K562 (cell line): Measurements from ENCODE around the gene SDSL. TPM values are rescaled to one million over a fixed set of nuclear protein-coding genes. Genes with fewer than 3 reads are reported as not detected.

Experiments
- ATAC-seq: fragments of 200-7000 bp; cut with Tn5 transposase; 3 replicates; pipeline ENCODE4 v1.9.1; 2020; ENCODE audit warnings: moderate library complexity
- BruUV-seq: library from RNA; stranded (reverse); fragments of 400-500 nt; replicated peaks from 2 replicates; lab custom pipeline; 2021; lab: Mats Ljungman, UMichigan
- CTCF ChIA-PET: fragments of 300-600 bp; formaldehyde crosslinking; extraction: SDS; loops from one replicate; lab custom pipeline; 2021; ENCODE audit warnings: low intra/inter-chr PET ratio; lab: Yijun Ruan, JAX
- POLR2A ChIA-PET: fragments of 300-600, 350-650 bp; sonication (Branson Sonifier 250); formaldehyde crosslinking; extraction: SDS; loops from one replicate; lab custom pipeline; 2021; ENCODE audit warnings: antibody characterized with exemption, inconsistent platforms; lab: Yijun Ruan, JAX
- DNase-seq, 4 experiments: peaks; one replicate each; pipeline versions ENCODE4 v3.0.0 to v3.0.0-alpha.2; 2011 to 2018; ENCODE audit warnings: low spot score in 3 of 4, mixed read lengths in 3 of 4; ENCODE audit errors: extremely low read depth in 1 of 4
- FAIRE-seq: peaks from 2 replicates; lab custom pipeline; 2011; peaks lifted over from hg19 to GRCh38; lab: Jason Lieb, UNC
- H2AFZ ChIP-seq: 2 replicates; pipeline ENCODE4 v1.6.0; 2011; ENCODE audit warnings: low read depth, low read length, control low read depth, inconsistent platforms
- H3K27ac ChIP-seq: fragments of 200-600 bp; 3 replicates; pipeline ENCODE4 v1.8.0; 2011; ENCODE audit warnings: low read depth, mild to moderate bottlenecking, control low read depth, inconsistent platforms, low read length, moderate library complexity, mixed read lengths; ENCODE audit errors: extremely low read depth
- H3K27me3 ChIP-seq, 2 experiments: fragments of 300-600 bp in 1 of 2; 2 replicates in 1 of 2; 3 replicates in 1 of 2; pipeline versions ENCODE4 v1.6.0 to v1.8.0; 2011; ENCODE audit warnings: inconsistent platforms in 2 of 2, low read length in 2 of 2, mild to moderate bottlenecking in 1 of 2, mixed read lengths in 1 of 2, moderate library complexity in 1 of 2; ENCODE audit not compliant: control insufficient read depth in 2 of 2, insufficient read depth in 2 of 2
- H3K36me3 ChIP-seq: fragments of 300-600 bp; 3 replicates; pipeline ENCODE4 v1.8.0; 2011; ENCODE audit warnings: mild to moderate bottlenecking, low read length, inconsistent platforms; ENCODE audit not compliant: control insufficient read depth, insufficient read depth
- H3K4me1 ChIP-seq, 2 experiments: fragments of 200-600 bp in 1 of 2; replicated peaks in 1 of 2; 2 replicates in 1 of 2; 3 replicates in 1 of 2; pipeline versions ENCODE4 v1.5.1 to v1.8.0; 2011; ENCODE audit warnings: inconsistent platforms in 2 of 2, low read length in 2 of 2, mild to moderate bottlenecking in 1 of 2, mixed read lengths in 1 of 2, moderate library complexity in 1 of 2; ENCODE audit not compliant: control insufficient read depth in 2 of 2, insufficient read depth in 2 of 2
- H3K4me2 ChIP-seq: 2 replicates; pipeline ENCODE4 v1.6.1; 2011; ENCODE audit warnings: low read length, control low read depth, inconsistent platforms, mixed read lengths; ENCODE audit not compliant: insufficient read depth
- H3K4me3 ChIP-seq: fragments of 200-600 bp; sonication (generic), shearing (Covaris generic); 2 replicates; pipeline ENCODE4 v1.5.1; 2016; ENCODE audit warnings: control low read depth, inconsistent platforms
- H3K79me2 ChIP-seq: fragments of 200-600 bp; 3 replicates; pipeline ENCODE4 v1.8.0; 2011; ENCODE audit warnings: low read length, inconsistent platforms; ENCODE audit not compliant: control insufficient read depth, insufficient read depth
- H3K9ac ChIP-seq, 2 experiments: 2 replicates each; pipeline versions ENCODE4 v1.6.0 to v1.6.1; 2011; ENCODE audit warnings: low read depth in 2 of 2, low read length in 2 of 2, control low read depth in 1 of 2, inconsistent platforms in 1 of 2, mild to moderate bottlenecking in 1 of 2, mixed read lengths in 1 of 2; ENCODE audit not compliant: insufficient read depth in 1 of 2
- H3K9me1 ChIP-seq: one replicate; pipeline ENCODE4 v1.6.0; 2011; ENCODE audit warnings: inconsistent platforms, mild to moderate bottlenecking, low read length, moderate library complexity; ENCODE audit not compliant: control insufficient read depth, insufficient read depth
- H3K9me3 ChIP-seq: replicated peaks from 2 replicates; pipeline ENCODE4 v1.5.1; 2011; ENCODE audit warnings: low read depth, low read length, inconsistent platforms; ENCODE audit not compliant: control insufficient read depth, insufficient read depth
- H4K20me1 ChIP-seq: replicated peaks from 2 replicates; pipeline ENCODE4 v1.6.1; 2011; ENCODE audit warnings: low read length, inconsistent platforms, mixed read lengths; ENCODE audit not compliant: control insufficient read depth, insufficient read depth
- ADNP ChIP-seq: fragments of 200-800 bp; sonication (Bioruptor generic); IDR thresholded peaks from 2 replicates; pipeline ENCODE4 v1.6.1; 2016; ENCODE audit warnings: missing genetic modification characterization, missing compliant biosample characterization
- BCOR ChIP-seq: fragments of 450-650 bp; IDR thresholded peaks from 2 replicates; pipeline ENCODE4 v1.6.1; 2016
- BMI1 ChIP-seq: fragments of 150-350 bp; IDR thresholded peaks from 2 replicates; pipeline ENCODE4 v1.6.1; 2014; ENCODE audit warnings: low read length
- CBX3 ChIP-seq, 2 experiments: IDR thresholded peaks; 1 replicate in 1 of 2; 2 replicates in 1 of 2; pipeline ENCODE4 v1.6.1; 2012; ENCODE audit warnings: inconsistent platforms in 2 of 2, low read length in 2 of 2, borderline replicate concordance in 1 of 2, control low read depth in 1 of 2
- ETV5 ChIP-seq: sonication (generic); formaldehyde crosslinking; IDR thresholded peaks from 2 replicates; pipeline ENCODE4 v1.4.0; 2020; ENCODE audit warnings: low read depth, mild to moderate bottlenecking, missing genetic modification reagents
- HDAC2 ChIP-seq: fragments of 450-650 bp; IDR thresholded peaks from 2 replicates; pipeline ENCODE4 v1.6.1; 2016; ENCODE audit warnings: mild to moderate bottlenecking
- KDM1A ChIP-seq, 2 experiments: fragments of 450-650 bp; IDR thresholded peaks; 2 replicates each; pipeline ENCODE4 v1.6.1; 2016; ENCODE audit warnings: mild to moderate bottlenecking in 2 of 2
- L3MBTL2 ChIP-seq: fragments of 450-650 bp; IDR thresholded peaks from 2 replicates; pipeline ENCODE4 v1.6.1; 2016; ENCODE audit warnings: mild to moderate bottlenecking, moderate library complexity
- PTBP1 ChIP-seq: fragments of 200-400 bp; formaldehyde crosslinking; IDR thresholded peaks from 2 replicates; pipeline ENCODE4 v1.6.1; 2017; ENCODE audit warnings: low read depth, low read length
- RAD21 ChIP-seq, 2 experiments: fragments of 250-450 bp in 1 of 2; fragments of 450-650 bp in 1 of 2; sonication (Bioruptor Pico) in 1 of 2; formaldehyde crosslinking in 1 of 2; IDR thresholded peaks in 1 of 2; conservative IDR thresholded peaks in 1 of 2; 2 replicates each; pipeline versions ENCODE4 v1.4.0 to v1.8.0; 2020 to 2022; ENCODE audit warnings: mild to moderate bottlenecking in 2 of 2, moderate library complexity in 1 of 2
- RBM25 ChIP-seq: fragments of 200-400 bp; formaldehyde crosslinking; IDR thresholded peaks from 2 replicates; pipeline ENCODE4 v1.6.1; 2018; ENCODE audit warnings: low read length, low read depth, moderate library complexity; ENCODE audit not compliant: severe bottlenecking
- RCOR1 ChIP-seq, 2 experiments: IDR thresholded peaks; 2 replicates each; pipeline ENCODE4 v1.6.1; 2012; ENCODE audit warnings: low read depth in 2 of 2, low read length in 2 of 2, borderline replicate concordance in 1 of 2, improper control_type of control experiment in 1 of 2
- SMAD3 ChIP-seq: fragments of 450-650 bp; formaldehyde crosslinking; conservative IDR thresholded peaks from 2 replicates; pipeline ENCODE4 v1.4.0; 2020; ENCODE audit warnings: mild to moderate bottlenecking
- SMARCA5 ChIP-seq: fragments of 450-650 bp; IDR thresholded peaks from 2 replicates; pipeline ENCODE4 v1.6.1; 2016
- SPI1 ChIP-seq: IDR thresholded peaks from 2 replicates; pipeline ENCODE4 v1.6.1; 2011; ENCODE audit warnings: low read depth, low read length, control low read depth, borderline replicate concordance
- TAF15 ChIP-seq: fragments of 200-400 bp; formaldehyde crosslinking; IDR thresholded peaks from 2 replicates; pipeline ENCODE4 v1.6.1; 2017; ENCODE audit warnings: mild to moderate bottlenecking, low read depth, low read length, moderate library complexity
- ZBTB1 ChIP-seq: sonication (generic); formaldehyde crosslinking; IDR thresholded peaks from 2 replicates; pipeline ENCODE4 v1.8.1; 2023; ENCODE audit warnings: missing genetic modification reagents, low read depth, mild to moderate bottlenecking, borderline replicate concordance
- ZNF699 ChIP-seq: fragments of 250-450 bp; sonication (Bioruptor Pico); IDR thresholded peaks from 2 replicates; pipeline ENCODE4 v1.8.0; 2021; ENCODE audit warnings: mild to moderate bottlenecking, moderate library complexity; ENCODE audit not compliant: insufficient replicate concordance
- WGBS: fragments of 100-300 bp; shearing (Covaris generic); methylation state at CpG from one replicate; pipeline ENCODE4 v1.1.6; 2016; ENCODE audit warnings: low coverage, mixed read lengths; ENCODE audit not compliant: insufficient coverage; ENCODE audit errors: missing lambda C conversion rate; 5-methylcytosine and 5-hydroxymethylcytosine counted together
- in situ Hi-C: fragments of 300-500 bp; cut with MboI; formaldehyde crosslinking; loops from 4 replicates; pipeline ENCODE4 v1.15.0; 2018; ENCODE audit warnings: inconsistent platforms, mixed read lengths
- intact Hi-C: fragments of 100-400 bp; cut with micrococcal nuclease; formaldehyde crosslinking; loops from 2 replicates; pipeline ENCODE4 v1.14.2; 2022
- polyA plus RNA-seq, 8 experiments: library from polyadenylated mRNA; depleted of rRNA in 4 of 8; stranded (reverse) in 5 of 8; unstranded in 3 of 8; fragments of >200 nt; fragmentation: Nextera tagmentation in 2 of 8; fragmentation: Illumina TruSeq in 1 of 8; extraction: Ambion mirVana in 2 of 8; extraction: Trizol in 1 of 8; gene quantifications; 2 replicates each; pipeline versions ENCODE4 v1.2.1 to v1.2.3, GENCODE V29; 2011 to 2014; ENCODE audit warnings: inconsistent platforms in 1 of 8, missing spikeins in 1 of 8
- total RNA-seq, 7 experiments: library from RNA; depleted of rRNA in 6 of 7; stranded (reverse); fragments of >200 nt in 6 of 7; fragmentation: Illumina TruSeq in 2 of 7; extraction: Trizol in 2 of 7; gene quantifications; 2 replicates each; pipeline versions ENCODE4 v1.2.1 to v1.2.3, GENCODE V29; 2011 to 2021; ENCODE audit warnings: low replicate concordance in 1 of 7
- TF ChIP-seq, protein P1 (sequence below): sonication (generic); formaldehyde crosslinking; IDR thresholded peaks from 2 replicates; pipeline ENCODE4 v1.8.1; 2023; ENCODE audit warnings: mild to moderate bottlenecking, missing genetic modification reagents

The SDSL gene
- total and polyA plus RNA-seq, 9 of the 15 experiments (the other 6 are each of a cell fraction or from before 2014, with no cell fraction given) = 0.31 to 11.0 (median 7.4) TPM

- Histone ChIP-seq H3K4me3 (no peak overlapping the region), H4K20me1 (no peaks in the 10 kb centered on the region), H3K79me2 (no peaks in the 10 kb centered on the region), H3K27me3 (peaks cover 0 to 8% of the 10 kb centered on the region in 2 experiments; a peak in 1 of 5 replicates), H3K4me2 (no peak overlapping the region), H3K9me1 (no peaks in the 10 kb centered on the region), H3K36me3 (no peaks in the 10 kb centered on the region), H3K9me3 (no peaks in the 10 kb centered on the region), H3K9ac (no peak overlapping the region), H3K4me1 (peaks cover 10 to 23% of the 10 kb centered on the region in 2 experiments; a peak in 4 of 5 replicates), H3K27ac (no peak overlapping the region), H2AFZ (no peak overlapping the region)
- 82% methylated on average over 20 of the region's 23 CpGs for WGBS
- ChIA-PET POLR2A (no interaction called here), CTCF (no interaction called here)
- no peak for DNase-seq
- BruUV-seq = no TSS peak
- no peak for ATAC-seq
- intact Hi-C loops (no loop called here), in situ Hi-C loops (loop anchor here (25.0 kb wide), 1 partner anchor 215 kb away; the partner anchor contains the start of genes DDX54 and RITA1)
- TF ChIP-seq ZBTB1 (CRISPR knock-in tag) = 0 out of 2 replicates have a peak, but pooled peaks have one; percentile 23
- TF ChIP-seq BCOR = peak; percentile 81
- TF ChIP-seq ZNF699 (CRISPR knock-in tag) = no peak
- TF ChIP-seq L3MBTL2 = no peak
- peak; percentile 64 for TF ChIP-seq ADNP (tag)
- TF ChIP-seq HDAC2 = peak; percentile 51; the same call in 1 of the 2 replicates
- peak in 1 of 2 experiments; percentile 39; a peak in 1 of 4 replicates for TF ChIP-seq RCOR1 (IDR thresholded peaks at IDR 0.05; ENCODE audit: borderline replicate concordance in 1 of 2, low read depth in 2 of 2, low read length in 2 of 2)
- no peak for TF ChIP-seq SPI1
- peak; percentile 78 for TF ChIP-seq RBM25
- TF ChIP-seq, protein P1, sequence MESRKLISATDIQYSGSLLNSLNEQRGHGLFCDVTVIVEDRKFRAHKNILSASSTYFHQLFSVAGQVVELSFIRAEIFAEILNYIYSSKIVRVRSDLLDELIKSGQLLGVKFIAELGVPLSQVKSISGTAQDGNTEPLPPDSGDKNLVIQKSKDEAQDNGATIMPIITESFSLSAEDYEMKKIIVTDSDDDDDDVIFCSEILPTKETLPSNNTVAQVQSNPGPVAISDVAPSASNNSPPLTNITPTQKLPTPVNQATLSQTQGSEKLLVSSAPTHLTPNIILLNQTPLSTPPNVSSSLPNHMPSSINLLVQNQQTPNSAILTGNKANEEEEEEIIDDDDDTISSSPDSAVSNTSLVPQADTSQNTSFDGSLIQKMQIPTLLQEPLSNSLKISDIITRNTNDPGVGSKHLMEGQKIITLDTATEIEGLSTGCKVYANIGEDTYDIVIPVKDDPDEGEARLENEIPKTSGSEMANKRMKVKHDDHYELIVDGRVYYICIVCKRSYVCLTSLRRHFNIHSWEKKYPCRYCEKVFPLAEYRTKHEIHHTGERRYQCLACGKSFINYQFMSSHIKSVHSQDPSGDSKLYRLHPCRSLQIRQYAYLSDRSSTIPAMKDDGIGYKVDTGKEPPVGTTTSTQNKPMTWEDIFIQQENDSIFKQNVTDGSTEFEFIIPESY = peak; percentile 85
- no peak for TF ChIP-seq ETV5 (CRISPR knock-in tag)
- peak; percentile 54; a peak in 2 of 4 replicates for TF ChIP-seq KDM1A (IDR thresholded peaks at IDR 0.05)
- no peak for TF ChIP-seq SMAD3 (CRISPR knock-in tag)
- TF ChIP-seq BMI1 = no peak
- TF ChIP-seq SMARCA5 = peak; percentile 66; the same call in 1 of the 2 replicates
- 0 out of 3 replicates have a peak, but pooled peaks of 1 of the 2 experiments have one; percentile 23 for TF ChIP-seq CBX3 (IDR thresholded peaks at IDR 0.05; ENCODE audit: borderline replicate concordance in 1 of 2, low read length in 2 of 2)
- TF ChIP-seq PTBP1 = 0 out of 2 replicates have a peak, but pooled peaks have one; percentile 39
- TF ChIP-seq RAD21 (CRISPR knock-in tag; conservative IDR thresholded peaks at IDR 0.05 in 1 of 2, IDR thresholded peaks at IDR 0.05 in 1 of 2) = no peak
- TF ChIP-seq TAF15 = no peak
- no peak for FAIRE-seq
These were observed 19.5 kb upstream of the SDSL start for GRCh38 chr12:113402586-113403260.
